ENCODE data around the gene ATXN1.

The ATXN1 gene

DNA sequence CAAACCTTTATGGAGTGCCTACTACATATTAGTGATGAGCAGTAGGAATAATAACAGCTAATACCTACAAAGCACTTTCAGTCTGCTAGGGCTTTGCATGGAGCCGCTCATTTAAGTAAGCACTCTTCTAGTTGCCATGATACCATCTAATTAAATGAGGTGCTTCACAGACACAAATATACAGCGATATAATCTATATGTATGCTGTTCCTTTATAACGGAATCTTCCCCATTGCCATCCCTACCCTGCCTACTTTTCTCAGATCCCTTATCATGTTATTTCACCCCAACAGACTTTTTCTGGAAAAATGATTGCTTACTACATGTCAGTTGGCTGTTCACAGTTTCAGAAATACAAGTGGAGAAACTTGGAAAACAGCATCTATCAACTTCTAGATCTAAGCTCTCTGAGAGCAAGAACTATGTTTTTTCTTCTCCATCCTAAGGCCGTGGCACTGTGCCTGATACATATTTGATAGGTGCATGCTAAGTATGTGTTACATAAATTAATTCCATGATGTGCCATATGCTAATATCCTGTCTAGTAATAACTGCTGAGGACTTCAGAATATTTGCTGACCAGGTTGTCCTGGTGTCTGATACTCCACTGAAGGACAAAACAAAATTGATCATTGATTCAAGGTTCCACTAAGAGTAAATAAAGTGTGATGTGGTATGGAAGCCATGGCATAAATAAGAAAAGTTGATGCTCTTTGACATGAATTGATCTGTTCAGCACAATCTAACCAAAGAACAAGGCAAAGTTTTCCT, 398.3 kb downstream of the ATXN1 start:
- H3K27me3 ChIP-seq (ENCODE audit: control insufficient read depth in 1 of 2, insufficient read depth in 2 of 2, low read length in 2 of 2): no peaks in the 10 kb centered on the region
- H3K27ac ChIP-seq (ENCODE audit: low read depth, low read length): no peak overlapping the region
- no peak overlapping the region for H3K9ac ChIP-seq (ENCODE audit: low read depth in 1 of 2, low read length in 2 of 2)
- H3K4me1 ChIP-seq (ENCODE audit: control insufficient read depth in 1 of 2, insufficient read depth in 2 of 2, low read length in 2 of 2): peaks cover 7 to 17% of the 10 kb centered on the region in 2 donors
- H3K4me3 ChIP-seq (ENCODE audit: low read depth in 1 of 2, low read length in 2 of 2): no peak overlapping the region
- no peaks in the 10 kb centered on the region for H3K9me3 ChIP-seq (ENCODE audit: control insufficient read depth in 1 of 2, low read length in 2 of 2)
- no peaks in the 10 kb centered on the region for H3K36me3 ChIP-seq (ENCODE audit: control insufficient read depth in 1 of 2, insufficient read depth in 2 of 2, low read length in 2 of 2)

GRCh38 chr6:16362296-16362695, 399.0 kb downstream of the ATXN1 start:
- Histone ChIP-seq H3K27ac (ENCODE audit: low read depth, low read length) (no peak overlapping the region), H3K9me3 (ENCODE audit: control insufficient read depth in 1 of 2, low read length in 2 of 2) (no peaks in the 10 kb centered on the region), H3K4me1 (ENCODE audit: control insufficient read depth in 1 of 2, insufficient read depth in 2 of 2, low read length in 2 of 2) (peaks cover 5 to 14% of the 10 kb centered on the region in 2 donors)

DNA sequence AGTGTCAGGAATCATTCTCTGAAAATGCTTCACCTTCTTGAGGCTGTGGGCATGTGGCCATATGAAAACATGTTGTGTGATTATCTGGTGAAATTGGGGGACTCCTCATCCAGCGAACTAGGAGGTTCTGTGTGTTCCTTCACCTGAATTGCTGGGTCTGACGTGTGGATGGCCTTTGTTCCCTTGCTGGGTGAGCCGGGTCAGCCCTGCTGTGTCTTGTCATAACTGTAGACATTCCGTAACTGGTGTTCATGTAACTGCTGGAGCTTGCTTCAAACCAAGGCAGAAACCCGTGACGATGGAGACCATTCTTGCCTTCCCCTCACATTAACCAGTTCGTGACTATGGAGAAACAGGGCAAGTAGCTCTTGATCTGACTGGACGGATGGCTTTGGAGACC, 399.4 kb downstream of the ATXN1 start:
- Histone ChIP-seq H3K9me3 (ENCODE audit: control insufficient read depth in 1 of 2, low read length in 2 of 2) (no peaks in the 10 kb centered on the region), H3K9ac (ENCODE audit: low read depth in 1 of 2, low read length in 2 of 2) (no peak overlapping the region), H3K27ac (ENCODE audit: low read depth, low read length) (no peak overlapping the region), H3K36me3 (ENCODE audit: control insufficient read depth in 1 of 2, insufficient read depth in 2 of 2, low read length in 2 of 2) (no peaks in the 10 kb centered on the region), H3K4me3 (ENCODE audit: low read depth in 1 of 2, low read length in 2 of 2) (no peak overlapping the region), H3K4me1 (ENCODE audit: control insufficient read depth in 1 of 2, insufficient read depth in 2 of 2, low read length in 2 of 2) (peaks cover under 1 to 10% of the 10 kb centered on the region in 2 donors), H3K27me3 (ENCODE audit: control insufficient read depth in 1 of 2, insufficient read depth in 2 of 2, low read length in 2 of 2) (no peaks in the 10 kb centered on the region)

More at GRCh38 chr6:16362296-16362695, 399.0 kb downstream of the ATXN1 start:
- Histone ChIP-seq H3K27me3 (ENCODE audit: control insufficient read depth in 1 of 2, insufficient read depth in 2 of 2, low read length in 2 of 2) (no peaks in the 10 kb centered on the region), H3K36me3 (ENCODE audit: control insufficient read depth in 1 of 2, insufficient read depth in 2 of 2, low read length in 2 of 2) (no peaks in the 10 kb centered on the region), H3K9ac (ENCODE audit: low read depth in 1 of 2, low read length in 2 of 2) (no peak overlapping the region), H3K4me3 (ENCODE audit: low read depth in 1 of 2, low read length in 2 of 2) (no peak overlapping the region)

DNA sequence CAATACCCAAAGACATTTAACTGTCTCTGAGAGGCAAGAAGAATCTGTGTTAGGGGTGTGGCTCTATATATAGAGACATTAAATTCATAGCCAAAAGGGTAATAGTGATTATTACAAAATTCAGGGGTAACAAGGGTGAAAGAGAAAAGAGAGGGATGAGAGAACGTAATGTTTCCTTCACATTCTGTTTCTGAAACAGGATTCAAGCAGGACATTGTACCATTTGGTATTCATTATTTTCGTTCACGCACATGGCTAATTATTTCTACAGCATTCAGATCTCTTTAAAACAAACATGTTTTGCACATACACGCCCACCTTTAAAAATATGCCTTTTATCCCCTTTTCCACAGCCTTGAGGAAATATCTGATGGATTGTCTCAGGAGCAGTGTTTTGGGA, 400.1 kb downstream of the ATXN1 start:
- no peak overlapping the region for H3K27ac ChIP-seq (ENCODE audit: low read depth, low read length)
- H3K9me3 ChIP-seq (ENCODE audit: control insufficient read depth in 1 of 2, low read length in 2 of 2): no peaks in the 10 kb centered on the region
- no peak overlapping the region for H3K4me3 ChIP-seq (ENCODE audit: low read depth in 1 of 2, low read length in 2 of 2)
- peaks cover 0 to 8% of the 10 kb centered on the region in 2 donors for H3K4me1 ChIP-seq (ENCODE audit: control insufficient read depth in 1 of 2, insufficient read depth in 2 of 2, low read length in 2 of 2)
- no peak overlapping the region for H3K9ac ChIP-seq (ENCODE audit: low read depth in 1 of 2, low read length in 2 of 2)
- H3K36me3 ChIP-seq (ENCODE audit: control insufficient read depth in 1 of 2, insufficient read depth in 2 of 2, low read length in 2 of 2): no peaks in the 10 kb centered on the region
- no peaks in the 10 kb centered on the region for H3K27me3 ChIP-seq (ENCODE audit: control insufficient read depth in 1 of 2, insufficient read depth in 2 of 2, low read length in 2 of 2)

DNA sequence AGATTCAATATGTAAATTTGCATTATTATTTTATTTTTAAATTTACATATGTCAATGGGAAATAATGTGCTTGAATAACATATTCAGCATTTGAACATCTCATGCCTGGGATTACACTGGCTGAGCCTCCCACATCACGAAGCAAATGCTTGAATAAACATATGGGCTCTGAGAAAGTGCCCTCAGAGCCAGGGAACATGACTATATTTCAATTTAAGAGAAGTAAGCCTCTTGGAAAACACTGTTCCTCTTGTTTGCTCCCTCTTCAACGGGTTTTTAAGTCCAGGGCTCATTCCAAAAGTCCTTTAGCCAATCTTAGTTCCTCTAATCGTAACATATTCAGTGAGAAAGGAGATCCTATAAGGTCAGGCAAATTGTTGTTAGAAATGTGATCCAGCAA, 400.9 kb downstream of the ATXN1 start:
- Histone ChIP-seq H3K27ac (ENCODE audit: low read depth, low read length) (no peak overlapping the region), H3K4me3 (ENCODE audit: low read depth in 1 of 2, low read length in 2 of 2) (no peak overlapping the region)

GRCh38 chr6:16359563-16359962, 401.7 kb downstream of the ATXN1 start:
- no peaks in the 10 kb centered on the region for H3K9me3 ChIP-seq (ENCODE audit: control insufficient read depth in 1 of 2, low read length in 2 of 2)
- H3K4me3 ChIP-seq (ENCODE audit: low read depth in 1 of 2, low read length in 2 of 2): no peak overlapping the region
- no peaks in the 10 kb centered on the region for H3K27me3 ChIP-seq (ENCODE audit: control insufficient read depth in 1 of 2, insufficient read depth in 2 of 2, low read length in 2 of 2)
- no peak overlapping the region for H3K27ac ChIP-seq (ENCODE audit: low read depth, low read length)
- no peaks in the 10 kb centered on the region for H3K36me3 ChIP-seq (ENCODE audit: control insufficient read depth in 1 of 2, insufficient read depth in 2 of 2, low read length in 2 of 2)
- no peak overlapping the region for H3K9ac ChIP-seq (ENCODE audit: low read depth in 1 of 2, low read length in 2 of 2)
- peaks cover 0 to 8% of the 10 kb centered on the region in 2 donors for H3K4me1 ChIP-seq (ENCODE audit: control insufficient read depth in 1 of 2, insufficient read depth in 2 of 2, low read length in 2 of 2)

More for the DNA sequence above, 400.9 kb downstream of the ATXN1 start:
- H3K4me1 ChIP-seq (ENCODE audit: control insufficient read depth in 1 of 2, insufficient read depth in 2 of 2, low read length in 2 of 2): peaks cover 0 to 8% of the 10 kb centered on the region in 2 donors
- no peak overlapping the region for H3K9ac ChIP-seq (ENCODE audit: low read depth in 1 of 2, low read length in 2 of 2)
- H3K36me3 ChIP-seq (ENCODE audit: control insufficient read depth in 1 of 2, insufficient read depth in 2 of 2, low read length in 2 of 2): no peaks in the 10 kb centered on the region
- no peaks in the 10 kb centered on the region for H3K27me3 ChIP-seq (ENCODE audit: control insufficient read depth in 1 of 2, insufficient read depth in 2 of 2, low read length in 2 of 2)
- H3K9me3 ChIP-seq (ENCODE audit: control insufficient read depth in 1 of 2, low read length in 2 of 2): no peaks in the 10 kb centered on the region

GRCh38 chr6:16358531-16359138, 402.6 kb downstream of the ATXN1 start:
- Histone ChIP-seq H3K9ac (ENCODE audit: low read depth in 1 of 2, low read length in 2 of 2) (no peak overlapping the region), H3K27me3 (ENCODE audit: control insufficient read depth in 1 of 2, insufficient read depth in 2 of 2, low read length in 2 of 2) (no peaks in the 10 kb centered on the region), H3K4me3 (ENCODE audit: low read depth in 1 of 2, low read length in 2 of 2) (peak overlapping the region; percentile 16 to 24), H3K4me1 (ENCODE audit: control insufficient read depth in 1 of 2, insufficient read depth in 2 of 2, low read length in 2 of 2) (peaks cover 0 to 8% of the 10 kb centered on the region in 2 donors), H3K36me3 (ENCODE audit: control insufficient read depth in 1 of 2, insufficient read depth in 2 of 2, low read length in 2 of 2) (no peaks in the 10 kb centered on the region), H3K9me3 (ENCODE audit: control insufficient read depth in 1 of 2, low read length in 2 of 2) (no peaks in the 10 kb centered on the region), H3K27ac (ENCODE audit: low read depth, low read length) (no peak overlapping the region)

DNA sequence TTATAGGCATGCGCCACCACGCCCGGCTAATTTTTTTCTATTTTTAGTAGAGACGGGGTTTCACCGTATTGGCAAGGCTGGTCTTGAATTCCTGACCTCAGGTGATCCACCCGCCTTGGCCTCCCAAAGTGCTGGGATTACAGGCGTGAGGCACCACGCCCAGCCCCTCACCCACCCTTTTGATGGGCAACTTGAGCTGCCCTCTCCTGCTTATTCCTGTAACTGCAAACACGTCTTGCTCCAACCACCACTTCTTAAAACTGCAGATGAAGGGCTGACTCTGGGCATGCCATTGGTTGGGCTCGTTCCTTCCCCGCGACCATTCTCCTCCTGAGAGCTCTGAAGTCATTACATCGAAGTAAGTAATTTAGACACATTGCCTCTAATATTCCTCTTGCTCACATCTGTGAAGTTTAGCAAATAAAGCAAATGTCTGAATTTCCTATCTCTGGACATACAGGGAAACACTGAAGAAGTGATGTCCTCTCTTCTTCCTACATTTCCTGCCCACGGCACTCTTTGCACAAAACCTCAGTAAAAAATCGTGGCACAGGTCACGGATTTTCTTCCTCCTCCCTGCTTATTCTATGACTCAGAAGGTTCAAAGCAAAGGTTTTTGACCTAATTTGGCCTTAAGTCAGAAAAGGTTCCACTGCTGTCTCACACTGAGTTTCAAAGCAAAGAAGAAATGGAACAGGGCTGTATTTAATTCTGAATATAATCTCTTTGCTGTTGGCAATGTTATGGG, 405.4 kb downstream of the ATXN1 start:
- no peaks in the 10 kb centered on the region for H3K27me3 ChIP-seq (ENCODE audit: control insufficient read depth in 1 of 2, insufficient read depth in 2 of 2, low read length in 2 of 2)
- no peaks in the 10 kb centered on the region for H3K36me3 ChIP-seq (ENCODE audit: control insufficient read depth in 1 of 2, insufficient read depth in 2 of 2, low read length in 2 of 2)
- H3K4me3 ChIP-seq (ENCODE audit: low read depth in 1 of 2, low read length in 2 of 2): no peak overlapping the region
- no peak overlapping the region for H3K27ac ChIP-seq (ENCODE audit: low read depth, low read length)
- H3K4me1 ChIP-seq (ENCODE audit: control insufficient read depth in 1 of 2, insufficient read depth in 2 of 2, low read length in 2 of 2): no peaks in the 10 kb centered on the region
- no peak overlapping the region for H3K9ac ChIP-seq (ENCODE audit: low read depth in 1 of 2, low read length in 2 of 2)
- H3K9me3 ChIP-seq (ENCODE audit: control insufficient read depth in 1 of 2, low read length in 2 of 2): no peaks in the 10 kb centered on the region

GRCh38 chr6:16355238-16355637, 406.0 kb downstream of the ATXN1 start:
- Histone ChIP-seq H3K4me3 (ENCODE audit: low read depth in 1 of 2, low read length in 2 of 2) (no peak overlapping the region), H3K27ac (ENCODE audit: low read depth, low read length) (no peak overlapping the region), H3K9me3 (ENCODE audit: control insufficient read depth in 1 of 2, low read length in 2 of 2) (no peaks in the 10 kb centered on the region), H3K27me3 (ENCODE audit: control insufficient read depth in 1 of 2, insufficient read depth in 2 of 2, low read length in 2 of 2) (no peaks in the 10 kb centered on the region), H3K9ac (ENCODE audit: low read depth in 1 of 2, low read length in 2 of 2) (no peak overlapping the region), H3K4me1 (ENCODE audit: control insufficient read depth in 1 of 2, insufficient read depth in 2 of 2, low read length in 2 of 2) (peaks cover 0 to 3% of the 10 kb centered on the region in 2 donors), H3K36me3 (ENCODE audit: control insufficient read depth in 1 of 2, insufficient read depth in 2 of 2, low read length in 2 of 2) (no peaks in the 10 kb centered on the region)

DNA sequence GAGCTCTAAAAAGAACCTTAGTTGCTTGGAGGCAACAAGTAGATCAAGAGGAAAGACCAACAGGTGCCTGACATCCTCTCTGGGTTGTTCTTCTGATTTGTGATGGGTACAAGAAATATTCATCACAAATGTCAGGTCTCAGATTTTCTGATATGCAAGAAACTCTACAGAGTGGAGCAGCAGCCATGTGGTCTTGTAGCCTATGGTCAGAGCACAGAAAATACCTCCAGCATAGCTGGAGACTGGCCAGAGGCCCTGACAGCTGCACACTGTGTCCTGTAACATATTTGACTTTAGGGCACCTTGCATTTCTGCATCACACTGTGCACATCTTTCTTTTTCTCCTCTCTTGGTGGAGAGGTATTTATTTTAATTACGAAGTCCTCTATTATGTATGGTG, 406.6 kb downstream of the ATXN1 start:
- Histone ChIP-seq H3K9ac (ENCODE audit: low read depth in 1 of 2, low read length in 2 of 2) (no peak overlapping the region), H3K9me3 (ENCODE audit: control insufficient read depth in 1 of 2, low read length in 2 of 2) (no peaks in the 10 kb centered on the region), H3K27me3 (ENCODE audit: control insufficient read depth in 1 of 2, insufficient read depth in 2 of 2, low read length in 2 of 2) (no peaks in the 10 kb centered on the region), H3K36me3 (ENCODE audit: control insufficient read depth in 1 of 2, insufficient read depth in 2 of 2, low read length in 2 of 2) (no peaks in the 10 kb centered on the region), H3K4me3 (ENCODE audit: low read depth in 1 of 2, low read length in 2 of 2) (no peak overlapping the region), H3K27ac (ENCODE audit: low read depth, low read length) (no peak overlapping the region), H3K4me1 (ENCODE audit: control insufficient read depth in 1 of 2, insufficient read depth in 2 of 2, low read length in 2 of 2) (peaks cover 0 to 7% of the 10 kb centered on the region in 2 donors)

Data from duodenal mucosa (tissue), 2 donors.